ENCODE data around the gene MAP4K2.
A peak's percentile ranks its signal among the peaks of the same experiment; 100 is the strongest.

MAP4K2 gene

DNA sequence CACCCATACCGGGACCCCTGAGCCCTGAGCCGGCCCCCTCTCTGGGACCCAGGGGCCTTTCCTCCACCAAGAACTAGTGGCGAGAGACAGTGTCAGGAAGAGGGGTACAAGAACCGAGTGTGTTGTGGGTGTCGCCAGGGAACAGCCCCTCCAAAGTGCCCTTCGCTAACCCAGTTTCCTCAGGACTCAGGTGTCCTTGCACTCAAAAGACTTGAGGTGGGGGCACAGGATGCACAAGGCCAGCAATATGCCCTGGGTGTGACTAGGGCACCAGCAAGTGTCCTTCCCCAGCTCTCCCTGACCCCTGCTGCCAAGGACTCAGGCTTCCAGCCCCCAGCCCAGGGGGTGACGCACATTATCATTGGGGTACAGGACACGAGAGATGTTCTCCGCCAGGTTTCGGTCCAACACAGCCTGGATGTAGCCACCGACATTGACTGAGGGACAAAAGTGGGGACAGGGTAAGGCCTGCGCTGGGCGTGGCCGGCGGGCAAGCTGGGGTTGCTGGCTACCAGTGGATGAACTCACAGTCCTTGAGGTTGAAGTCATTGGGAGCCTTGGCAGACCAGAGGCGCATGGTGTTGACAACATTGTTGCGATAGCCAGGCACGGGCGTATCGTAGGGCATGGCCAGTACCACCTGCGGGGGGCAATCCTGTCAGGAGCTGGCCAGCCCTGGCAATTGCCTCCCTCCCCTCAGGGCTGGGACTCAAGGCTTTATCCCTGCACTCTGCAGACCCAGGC lies 47.9 kb downstream of the MAP4K2 start:
- DNase-seq (ENCODE audit: low read depth in 3 of 3): no peak

DNA sequence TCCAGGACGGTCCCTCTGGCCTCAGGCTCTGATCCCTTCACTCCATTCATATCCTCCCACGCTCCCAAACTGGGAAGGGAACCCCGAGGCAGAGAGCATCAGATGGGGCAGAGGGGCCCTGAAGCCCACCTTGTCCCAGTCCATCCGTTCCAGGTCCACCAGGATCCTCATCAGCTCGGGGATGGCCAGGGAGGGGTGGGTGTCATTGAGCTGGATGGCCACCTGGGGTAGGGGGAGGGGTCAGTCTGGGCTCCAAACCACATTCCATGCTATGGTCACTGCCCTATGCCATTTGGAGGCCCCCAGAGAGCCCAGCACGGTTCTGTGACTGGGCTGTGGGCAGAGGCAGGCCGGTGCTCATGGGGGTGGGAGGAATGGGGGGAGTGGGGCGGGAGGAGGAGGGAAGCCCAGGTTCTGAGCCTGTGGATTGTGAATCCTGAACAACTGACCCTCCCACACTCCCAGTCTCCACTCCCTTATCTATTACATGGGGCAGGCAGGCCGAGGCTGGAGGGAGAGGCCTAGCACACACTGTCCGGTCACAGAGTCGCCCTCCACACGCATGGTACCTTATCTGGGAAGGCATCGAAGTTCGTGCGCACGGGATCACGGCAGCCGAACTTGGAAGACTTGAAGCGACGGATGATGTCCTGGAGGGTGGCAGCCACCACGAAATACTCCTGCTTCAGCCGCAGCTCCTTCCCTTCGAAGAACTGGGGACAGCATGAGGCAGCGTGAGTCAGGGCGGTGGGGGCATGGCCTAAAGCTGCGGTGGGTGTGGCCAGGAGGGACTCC lies 48.7 kb downstream of the MAP4K2 start:
- DNase-seq (ENCODE audit: low read depth in 3 of 3): no peak

DNA sequence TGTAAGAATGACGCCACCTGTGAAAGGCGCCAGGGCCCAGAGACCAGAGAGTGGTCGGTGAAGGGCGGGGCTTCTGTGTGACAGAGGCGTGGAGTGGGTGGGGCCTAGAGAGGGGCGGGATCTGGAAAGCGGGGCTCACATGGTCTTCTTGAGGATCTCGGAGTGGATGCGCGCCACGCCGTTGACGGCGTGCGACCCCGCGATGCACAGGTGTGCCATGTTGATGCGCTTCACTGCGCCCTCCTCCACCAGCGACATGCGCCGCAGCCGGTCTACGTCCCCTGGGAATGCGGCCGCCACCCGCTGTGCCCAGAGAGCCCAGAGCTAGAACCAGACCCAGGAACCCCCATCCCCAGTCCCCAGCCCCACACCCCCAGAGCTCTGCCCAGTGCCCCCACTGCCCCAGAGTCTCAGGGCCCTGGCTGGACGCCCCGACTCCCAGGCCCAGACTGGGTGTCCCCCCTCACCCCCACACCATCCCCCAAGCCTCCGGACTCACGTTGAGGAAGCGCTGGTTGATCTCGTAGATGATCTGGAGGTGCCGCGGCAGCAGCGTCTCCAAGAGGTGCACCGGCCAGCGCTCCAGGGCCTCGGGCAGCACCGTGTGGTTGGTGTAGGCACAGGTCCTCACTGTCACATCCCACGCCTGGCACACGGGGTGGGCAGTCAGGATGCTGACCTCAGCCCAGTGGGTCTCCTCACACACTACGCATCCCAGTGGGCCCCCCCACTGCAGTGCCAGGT lies 49.5 kb downstream of the MAP4K2 start:
- DNase-seq (ENCODE audit: low read depth in 3 of 3): no peak

- DNase-seq (ENCODE audit: low read depth in 3 of 3): no peak
These were observed 50.0 kb downstream of the MAP4K2 start for GRCh38 chr11:64753019-64753379.

- no peak for DNase-seq (ENCODE audit: low read depth in 3 of 3)
These were observed 50.6 kb downstream of the MAP4K2 start for GRCh38 chr11:64752175-64752970.

DNA sequence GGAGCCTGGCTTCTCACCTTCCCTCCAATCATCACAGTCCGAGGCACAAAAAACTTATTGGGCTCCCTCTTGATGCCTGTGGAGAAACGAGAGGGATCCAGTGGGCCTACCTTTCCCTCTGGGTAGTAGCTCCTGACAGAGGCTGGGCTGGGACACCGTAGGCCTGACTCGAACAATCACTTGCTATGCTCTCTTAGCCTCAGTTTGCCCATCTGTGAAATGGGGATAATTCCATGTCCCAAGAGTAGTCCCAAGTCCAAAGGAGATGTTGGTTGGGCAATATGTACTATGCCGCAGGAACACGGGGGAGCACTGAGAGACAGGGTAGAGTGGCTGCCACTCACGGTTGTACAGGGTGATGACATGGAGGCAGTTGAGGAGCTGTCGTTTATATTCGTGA lies 51.4 kb downstream of the MAP4K2 start:
- DNase-seq (ENCODE audit: low read depth in 3 of 3): no peak

GRCh38 chr11:64751136-64751535 lies 51.9 kb downstream of the MAP4K2 start:
- no peak for DNase-seq (ENCODE audit: low read depth in 3 of 3)

DNA sequence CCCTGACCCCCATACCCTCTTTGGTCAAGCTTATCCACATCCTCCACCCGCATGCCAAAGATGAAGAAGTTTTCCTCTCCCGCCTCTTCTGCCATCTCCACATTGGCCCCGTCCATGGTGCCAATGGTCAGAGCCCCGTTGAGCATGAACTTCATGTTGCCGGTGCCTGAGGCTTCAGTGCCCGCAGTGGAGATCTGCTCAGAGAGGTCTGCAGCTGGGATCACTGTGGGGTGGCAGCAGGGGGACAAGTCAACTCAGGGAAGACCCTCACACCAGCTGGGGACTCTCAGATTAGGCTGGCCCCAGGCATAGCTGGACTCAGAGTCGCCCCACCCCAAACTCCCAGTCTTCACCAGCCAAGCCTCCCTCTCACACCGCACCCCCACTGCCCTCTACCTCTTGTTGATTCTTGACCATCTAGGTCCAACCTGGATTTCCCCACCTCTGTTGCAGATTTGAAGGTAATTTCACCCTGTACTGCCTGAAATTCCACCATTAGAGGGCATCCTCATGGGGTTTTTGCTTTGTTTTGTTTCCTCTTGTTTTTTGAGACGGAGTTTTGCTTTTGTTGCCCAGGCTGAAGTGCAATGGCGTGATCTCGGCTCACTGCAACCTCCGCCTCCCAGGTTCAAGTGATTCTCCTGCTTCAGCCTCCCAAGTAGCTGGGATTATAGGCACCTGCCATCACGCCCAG lies 52.5 kb downstream of the MAP4K2 start:
- DNase-seq (ENCODE audit: low read depth in 3 of 3): no peak

- no peak for DNase-seq (ENCODE audit: low read depth in 3 of 3)
These were observed 54.9 kb downstream of the MAP4K2 start for GRCh38 chr11:64747961-64748665.

- DNase-seq (ENCODE audit: low read depth in 3 of 3): no peak
These were observed 56.5 kb downstream of the MAP4K2 start for GRCh38 chr11:64746486-64746885.

- DNase-seq (ENCODE audit: low read depth in 3 of 3): no peak
These were observed 57.3 kb downstream of the MAP4K2 start for GRCh38 chr11:64745521-64746328.

DNA sequence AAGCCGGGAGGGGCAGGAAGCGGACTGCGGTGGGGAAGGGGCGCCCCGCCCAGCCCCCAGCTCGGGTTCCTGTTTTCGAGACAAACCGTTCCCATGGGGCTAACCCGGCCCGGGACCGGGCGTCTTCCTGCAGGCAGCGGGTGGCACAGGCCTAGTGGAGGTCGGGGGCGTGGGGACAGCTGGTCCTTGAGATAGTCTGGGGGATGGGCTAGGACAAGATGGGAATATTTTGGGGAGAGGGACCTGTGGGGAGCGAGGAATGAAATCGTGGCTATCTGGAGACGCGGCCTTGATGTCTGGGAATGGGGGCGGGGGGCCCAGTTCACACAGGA lies 57.9 kb downstream of the MAP4K2 start:
- no peak for DNase-seq (ENCODE audit: low read depth in 3 of 3)

GRCh38 chr11:64744544-64745188 lies 58.3 kb downstream of the MAP4K2 start:
- DNase-seq (ENCODE audit: low read depth in 3 of 3): no peak

GRCh38 chr11:64743591-64744543 lies 59.1 kb downstream of the MAP4K2 start, which contains the start of gene RASGRP2:
Gene RASGRP2 (minus strand): TSS chr11:64744142. CDS start chr11:64742866, 1,276 bp downstream.
- peak in 2 of 3 donors; percentile 54 to 80 for DNase-seq (ENCODE audit: low read depth in 3 of 3)

GRCh38 chr11:64742889-64743590 lies 60.0 kb downstream of the MAP4K2 start:
- DNase-seq (ENCODE audit: low read depth in 3 of 3): peak; percentile 50 to 71 (median 65)

DNA sequence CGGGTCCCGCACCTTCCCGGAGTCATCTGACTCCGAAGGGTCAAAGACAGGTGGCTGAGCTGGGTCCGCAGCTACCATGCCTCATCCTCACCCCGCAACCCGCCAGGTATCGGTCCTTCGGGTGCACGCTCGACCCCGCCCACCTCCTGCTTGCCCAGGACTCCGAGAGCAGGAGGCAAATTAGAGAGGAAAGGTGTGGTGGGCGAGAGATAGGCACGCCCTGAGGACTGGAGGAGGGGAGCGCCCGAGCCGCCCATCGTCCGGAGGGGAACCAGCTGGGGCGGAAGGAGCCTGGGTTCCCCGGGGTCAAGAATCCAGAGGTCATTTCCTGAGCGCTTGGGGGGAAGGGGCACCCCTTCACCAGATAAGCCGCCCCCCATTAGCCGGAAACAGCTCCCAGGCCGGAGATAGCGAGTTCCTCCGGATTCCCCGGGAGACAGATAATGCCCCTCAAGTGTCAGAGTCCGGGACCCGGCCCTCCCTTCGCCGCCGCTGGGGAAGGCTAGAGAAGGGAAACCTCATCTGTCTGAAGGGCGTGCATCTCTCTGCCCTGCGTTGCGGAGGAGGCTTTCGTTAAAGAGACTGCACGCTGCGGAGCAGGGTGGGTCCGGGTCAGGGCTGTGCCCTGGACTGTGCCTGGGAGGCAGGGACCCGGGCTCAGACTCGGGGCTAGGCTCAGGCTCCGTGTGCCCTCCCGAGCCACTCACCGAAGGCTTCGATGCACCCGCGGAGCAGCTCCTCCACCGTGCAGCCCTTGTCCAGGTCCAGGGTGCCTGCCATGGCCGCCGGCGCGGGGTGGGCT lies 60.7 kb downstream of the MAP4K2 start:
- DNase-seq (ENCODE audit: low read depth in 3 of 3): no peak

Data from stimulated activated CD4-positive, alpha-beta T cell treated with anti-CD3 and anti-CD28 coated beads, TNF-alpha, amount 100 ng/mL, for 48 hours (primary cell).